ENCODE results near the gene PREPL. TPM values are rescaled to one million over a fixed set of nuclear protein-coding genes. Genes with fewer than 3 reads are reported as not detected.

The PREPL gene
- total and polyA plus RNA-seq, 9 donors = 19.5 to 85.5 (median 58.6) TPM

GRCh38 chr2:44286119-44286883, 75.0 kb downstream of the PREPL start:
- no peaks in the 10 kb centered on the region for H3K36me3 ChIP-seq
- intact Hi-C loops (cut with DNase I) = no loop called here

GRCh38 chr2:44285174-44285573, 76.1 kb downstream of the PREPL start:
- no peaks in the 10 kb centered on the region for H3K36me3 ChIP-seq
- no peak overlapping the region for H3K4me3 ChIP-seq
- no peak for TF ChIP-seq EP300 (IDR thresholded peaks at IDR 0.05)
- no peak overlapping the region for H3K27ac ChIP-seq
- intact Hi-C loops (cut with DNase I) = no loop called here
- WGBS, 3 donors = 27 to 35% (median 28%) methylated on average over 5 of the region's 5 CpGs
- H3K4me1 ChIP-seq (ENCODE audit: insufficient read depth) = no peaks in the 10 kb centered on the region
- DNase-seq = no peak
- H3K27me3 ChIP-seq = no peaks in the 10 kb centered on the region
- H3K9me3 ChIP-seq = no peaks in the 10 kb centered on the region

More at GRCh38 chr2:44286119-44286883, 75.0 kb downstream of the PREPL start:
- Histone ChIP-seq H3K27ac (no peak overlapping the region), H3K27me3 (no peaks in the 10 kb centered on the region), H3K4me1 (ENCODE audit: insufficient read depth) (no peaks in the 10 kb centered on the region), H3K4me3 (no peak overlapping the region), H3K9me3 (no peaks in the 10 kb centered on the region)
- DNase-seq = no peak
- TF ChIP-seq POLR2A (IDR thresholded peaks at IDR 0.05) (no peak), EP300 (IDR thresholded peaks at IDR 0.05) (no peak)
- TF ChIP-seq, protein P1, sequence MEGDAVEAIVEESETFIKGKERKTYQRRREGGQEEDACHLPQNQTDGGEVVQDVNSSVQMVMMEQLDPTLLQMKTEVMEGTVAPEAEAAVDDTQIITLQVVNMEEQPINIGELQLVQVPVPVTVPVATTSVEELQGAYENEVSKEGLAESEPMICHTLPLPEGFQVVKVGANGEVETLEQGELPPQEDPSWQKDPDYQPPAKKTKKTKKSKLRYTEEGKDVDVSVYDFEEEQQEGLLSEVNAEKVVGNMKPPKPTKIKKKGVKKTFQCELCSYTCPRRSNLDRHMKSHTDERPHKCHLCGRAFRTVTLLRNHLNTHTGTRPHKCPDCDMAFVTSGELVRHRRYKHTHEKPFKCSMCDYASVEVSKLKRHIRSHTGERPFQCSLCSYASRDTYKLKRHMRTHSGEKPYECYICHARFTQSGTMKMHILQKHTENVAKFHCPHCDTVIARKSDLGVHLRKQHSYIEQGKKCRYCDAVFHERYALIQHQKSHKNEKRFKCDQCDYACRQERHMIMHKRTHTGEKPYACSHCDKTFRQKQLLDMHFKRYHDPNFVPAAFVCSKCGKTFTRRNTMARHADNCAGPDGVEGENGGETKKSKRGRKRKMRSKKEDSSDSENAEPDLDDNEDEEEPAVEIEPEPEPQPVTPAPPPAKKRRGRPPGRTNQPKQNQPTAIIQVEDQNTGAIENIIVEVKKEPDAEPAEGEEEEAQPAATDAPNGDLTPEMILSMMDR (IDR thresholded peaks at IDR 0.05) = no peak
- 92 to 97% (median 96%) methylated on average over 26 of the region's 26 CpGs for WGBS, 3 donors

- 95 to 97% (median 96%) methylated on average over 1 of the region's 1 CpG for WGBS, 3 donors
- no peaks in the 10 kb centered on the region for H3K27me3 ChIP-seq
- TF ChIP-seq, protein P1 (IDR thresholded peaks at IDR 0.05) = no peak
- TF ChIP-seq EP300 (IDR thresholded peaks at IDR 0.05) (no peak), POLR2A (IDR thresholded peaks at IDR 0.05) (no peak)
- intact Hi-C loops (cut with DNase I) = no loop called here
- H3K9me3 ChIP-seq = no peaks in the 10 kb centered on the region
- no peaks in the 10 kb centered on the region for H3K4me1 ChIP-seq (ENCODE audit: insufficient read depth)
- no peak overlapping the region for H3K27ac ChIP-seq
- no peak overlapping the region for H3K4me3 ChIP-seq
- DNase-seq = no peak
- no peaks in the 10 kb centered on the region for H3K36me3 ChIP-seq
These were observed 78.1 kb downstream of the PREPL start for GRCh38 chr2:44283116-44283666.

- H3K4me3 ChIP-seq = no peak overlapping the region
- H3K9me3 ChIP-seq = no peaks in the 10 kb centered on the region
- WGBS, 3 donors = 91 to 100% (median 91%) methylated on average over 1 of the region's 1 CpG
- H3K36me3 ChIP-seq = no peaks in the 10 kb centered on the region
- DNase-seq = no peak
- no peaks in the 10 kb centered on the region for H3K27me3 ChIP-seq
- no peak overlapping the region for H3K27ac ChIP-seq
- intact Hi-C loops (cut with DNase I) = no loop called here
- H3K4me1 ChIP-seq (ENCODE audit: insufficient read depth) = no peaks in the 10 kb centered on the region
- TF ChIP-seq POLR2A (IDR thresholded peaks at IDR 0.05) = no peak
- no peak for TF ChIP-seq EP300 (IDR thresholded peaks at IDR 0.05)
- TF ChIP-seq, protein P1 (IDR thresholded peaks at IDR 0.05) = no peak
These were observed 80.4 kb downstream of the PREPL start for GRCh38 chr2:44280869-44281268.

DNA sequence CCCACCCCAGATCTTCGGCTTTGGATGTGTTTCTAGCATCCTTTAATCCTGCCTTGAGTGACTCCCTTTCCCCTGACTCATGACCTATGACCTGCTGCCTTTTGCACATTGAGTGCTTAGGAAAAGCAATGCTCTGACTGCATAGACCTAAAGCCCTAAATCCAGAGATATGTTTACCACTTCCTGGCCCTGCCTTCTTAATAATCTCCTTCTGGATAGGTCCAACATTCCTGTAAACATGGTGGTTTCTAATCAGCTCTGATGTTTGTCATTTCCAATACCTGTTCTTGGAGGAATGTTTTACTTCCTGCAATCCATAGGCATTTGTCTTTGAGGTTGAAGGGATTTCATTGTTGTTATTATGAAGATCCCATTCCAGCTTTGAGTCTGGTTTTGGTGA, 83.8 kb downstream of the PREPL start:
- intact Hi-C loops (cut with DNase I) = no loop called here
- Histone ChIP-seq H3K36me3 (no peaks in the 10 kb centered on the region), H3K9me3 (no peaks in the 10 kb centered on the region), H3K27ac (no peak overlapping the region), H3K4me3 (no peak overlapping the region), H3K27me3 (no peaks in the 10 kb centered on the region), H3K4me1 (ENCODE audit: insufficient read depth) (no peaks in the 10 kb centered on the region)
- TF ChIP-seq EP300 (IDR thresholded peaks at IDR 0.05) = no peak
- TF ChIP-seq, protein P1 (IDR thresholded peaks at IDR 0.05) = no peak
- TF ChIP-seq POLR2A (IDR thresholded peaks at IDR 0.05) = no peak
- no peak for DNase-seq
- WGBS, 3 donors = 39 to 81% (median 56%) methylated on average over 1 of the region's 1 CpG
